ENCODE results near the gene PHAX.
"Not testable (repeated sequence)": the region's sequence is repeated elsewhere in the genome, so short reads cannot be mapped to it uniquely, and the experiment has no call there.

PHAX gene

GRCh38 chr5:126664586-126664985 is 63.8 kb downstream of the PHAX start:
- no peak for DNase-seq

DNA sequence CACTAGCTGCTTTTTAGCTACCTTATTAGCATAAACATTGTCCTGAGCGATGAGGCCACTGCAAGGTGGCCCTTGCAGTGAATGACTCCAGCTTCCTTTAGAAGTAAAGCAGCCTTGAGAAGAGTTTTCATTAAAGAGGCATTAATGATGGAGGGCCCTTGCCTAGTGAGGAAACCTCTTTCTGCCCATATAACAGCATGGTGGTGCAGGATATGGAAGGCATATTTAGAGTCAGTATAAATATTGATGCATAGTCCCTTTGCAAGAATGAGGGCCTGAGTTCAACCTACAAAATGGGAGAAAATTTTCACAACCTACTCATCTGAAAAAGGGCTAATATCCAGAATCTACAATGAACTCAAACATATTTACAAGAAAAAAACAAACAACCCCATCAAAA is 69.4 kb downstream of the PHAX start:
- not testable (repeated sequence) for DNase-seq

DNA sequence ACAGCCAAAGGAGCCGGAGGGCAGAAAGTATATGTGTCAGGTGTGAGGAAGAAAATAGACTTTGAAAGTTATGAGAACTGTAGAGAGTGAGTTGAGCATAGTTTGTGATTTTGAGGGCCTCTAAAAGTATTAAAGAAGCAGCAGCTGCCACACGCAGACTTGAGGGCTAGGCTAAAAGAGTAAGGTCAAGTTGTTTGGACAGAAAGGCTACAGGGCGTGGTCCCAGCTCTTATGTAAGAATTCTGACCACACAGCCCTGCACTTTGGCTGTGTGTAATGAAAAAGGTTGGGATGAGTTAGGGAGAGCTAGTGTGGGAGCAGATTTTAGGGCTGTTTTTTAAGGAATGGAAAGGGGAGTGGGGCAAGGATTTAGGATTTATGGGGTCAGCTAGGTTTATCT is 70.9 kb downstream of the PHAX start:
- not testable (repeated sequence) for DNase-seq

- DNase-seq: no peak
These were observed 72.7 kb downstream of the PHAX start for GRCh38 chr5:126673477-126673876.

DNA sequence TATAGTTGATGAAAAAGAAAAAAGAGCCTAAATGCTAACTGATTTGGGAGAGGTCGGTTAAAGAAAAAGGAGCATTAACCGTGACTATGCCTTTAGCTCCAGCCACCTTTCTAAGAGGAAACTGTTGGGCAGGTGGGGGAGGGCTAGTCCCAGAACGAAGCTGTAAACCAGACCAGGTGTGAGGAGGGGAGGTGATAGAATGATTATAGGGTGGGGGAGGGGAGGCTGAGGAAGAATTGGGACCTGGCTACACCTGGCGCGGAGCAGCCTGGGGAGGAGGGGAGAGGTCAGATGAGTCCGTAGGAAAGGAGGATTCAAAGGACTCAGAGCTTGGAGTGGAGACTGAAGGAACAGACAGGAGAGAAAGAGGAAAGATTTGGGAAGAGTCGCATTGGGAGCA is 73.4 kb downstream of the PHAX start:
- DNase-seq: no peak

DNA sequence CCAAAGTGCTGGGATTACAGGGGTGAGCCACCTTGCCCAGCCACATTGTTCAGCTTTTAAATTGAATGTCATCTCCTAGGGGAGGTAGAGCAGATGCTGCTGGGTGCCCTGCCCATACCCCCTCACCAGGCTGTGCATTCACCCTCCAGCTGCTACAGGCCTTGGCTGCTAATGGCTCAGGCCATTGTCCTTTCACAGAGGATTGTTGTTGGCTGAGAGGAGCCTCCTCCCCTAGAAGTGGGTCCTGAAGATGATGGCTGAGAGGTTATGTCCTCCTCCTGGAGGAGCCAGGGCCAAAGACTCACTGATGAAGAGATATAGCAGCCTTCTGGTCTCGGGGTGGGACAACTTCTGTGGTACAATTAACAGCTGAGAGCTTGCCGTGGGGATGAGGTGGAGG is 74.6 kb downstream of the PHAX start:
- DNase-seq: no peak

GRCh38 chr5:126676195-126676624 is 75.5 kb downstream of the PHAX start:
- peak; percentile 32 for DNase-seq
